SK-N-SH (cell line): ENCODE data around the gene DMGDH. TPM values are rescaled to one million over a fixed set of nuclear protein-coding genes. Genes with fewer than 3 reads are reported as not detected.

Experiments
- CTCF ChIA-PET: fragments of 300-600, 350-600 bp; formaldehyde crosslinking; extraction: SDS; loops from one replicate; lab custom pipeline; 2021; lab: Yijun Ruan, JAX
- POLR2A ChIA-PET: fragments of 350-600 bp; sonication (Branson Sonifier 250); formaldehyde crosslinking; extraction: SDS; loops from one replicate; lab custom pipeline; 2020; ENCODE audit warnings: antibody characterized with exemption, inconsistent platforms; lab: Yijun Ruan, JAX
- DNase-seq: peaks from one replicate; pipeline ENCODE4 v3.0.0; 2012
- H2AFZ ChIP-seq: fragments of 200-600 bp; sonication (generic); 2 replicates; pipeline ENCODE4 v1.8.1; 2016; ENCODE audit warnings: antibody characterized with exemption, mild to moderate bottlenecking, low read depth
- H3F3A ChIP-seq: fragments of 200-600 bp; sonication (generic); replicated peaks from 2 replicates; pipeline ENCODE3; 2016; ENCODE audit warnings: antibody characterized with exemption, mild to moderate bottlenecking; ENCODE audit not compliant: insufficient read depth
- H3K27ac ChIP-seq, 2 experiments: fragments of 200-500 bp in 1 of 2; fragments of 200-600 bp in 1 of 2; sonication (Bioruptor generic) in 1 of 2; sonication (generic), shearing (Covaris generic) in 1 of 2; 2 replicates each; pipeline versions ENCODE4 v1.5.1 to v1.6.1; 2014 to 2016; ENCODE audit warnings: low read depth in 2 of 2, inconsistent platforms in 1 of 2, low read length in 1 of 2, mild to moderate bottlenecking in 1 of 2, mixed read lengths in 1 of 2
- H3K27me3 ChIP-seq: fragments of 200-600 bp; sonication (generic), shearing (Covaris generic); 2 replicates; pipeline ENCODE4 v1.6.1; 2016; ENCODE audit warnings: mixed run types; ENCODE audit not compliant: insufficient read depth
- H3K36me3 ChIP-seq, 2 experiments: fragments of 200-500 bp in 1 of 2; fragments of 200-600 bp in 1 of 2; sonication (Bioruptor generic) in 1 of 2; sonication (generic) in 1 of 2; replicated peaks in 1 of 2; 2 replicates each; pipeline versions ENCODE3 to v1.5.1; 2014 to 2016; ENCODE audit warnings: low read length in 1 of 2, mild to moderate bottlenecking in 1 of 2; ENCODE audit not compliant: insufficient read depth in 2 of 2, control insufficient read depth in 1 of 2
- H3K4me1 ChIP-seq, 2 experiments: fragments of 200-500 bp in 1 of 2; fragments of 200-600 bp in 1 of 2; sonication (Bioruptor generic) in 1 of 2; sonication (generic), shearing (Covaris generic) in 1 of 2; 2 replicates each; pipeline versions ENCODE4 v1.5.1 to v1.6.1; 2014 to 2016; ENCODE audit warnings: low read depth in 1 of 2, low read length in 1 of 2, mixed run types in 1 of 2; ENCODE audit not compliant: insufficient read depth in 2 of 2, control insufficient read depth in 1 of 2
- H3K4me2 ChIP-seq: fragments of 200-600 bp; sonication (generic), shearing (Covaris generic); 2 replicates; pipeline ENCODE4 v1.6.1; 2017; ENCODE audit warnings: mixed run types
- H3K4me3 ChIP-seq, 2 experiments: fragments of 200-500 bp in 1 of 2; fragments of 200-600 bp in 1 of 2; sonication (Bioruptor generic) in 1 of 2; sonication (generic), shearing (Covaris generic) in 1 of 2; 2 replicates each; pipeline versions ENCODE4 v1.5.1 to v1.8.1; 2014 to 2016; ENCODE audit warnings: low read depth in 2 of 2, inconsistent platforms in 1 of 2, low read length in 1 of 2, mild to moderate bottlenecking in 1 of 2, mixed read lengths in 1 of 2, moderate library complexity in 1 of 2
- H3K79me2 ChIP-seq: fragments of 200-600 bp; sonication (generic); 2 replicates; pipeline ENCODE4 v1.8.1; 2017; ENCODE audit warnings: mild to moderate bottlenecking; ENCODE audit not compliant: insufficient read depth
- H3K9ac ChIP-seq: fragments of 200-600 bp; sonication (generic); 2 replicates; pipeline ENCODE4 v1.6.1; 2017; ENCODE audit warnings: mixed run types
- H3K9me2 ChIP-seq: fragments of 200-600 bp; sonication (generic); 2 replicates; pipeline ENCODE4 v1.6.1; 2017; ENCODE audit warnings: mixed run types
- H3K9me3 ChIP-seq: fragments of 200-600 bp; sonication (generic); 2 replicates; pipeline ENCODE4 v1.6.1; 2017; ENCODE audit warnings: mixed run types, mild to moderate bottlenecking, moderate library complexity
- H4K20me1 ChIP-seq: fragments of 200-600 bp; sonication (generic); 2 replicates; pipeline ENCODE4 v1.6.1; 2017; ENCODE audit warnings: mild to moderate bottlenecking, mixed run types; ENCODE audit not compliant: insufficient read depth
- CHD2 ChIP-seq: fragments of 150-350 bp; IDR thresholded peaks from 2 replicates; pipeline ENCODE4 v1.6.1; 2018; ENCODE audit warnings: low read length; ENCODE audit not compliant: partially characterized antibody
- CTCF ChIP-seq: fragments of 200-600 bp; sonication (generic); IDR thresholded peaks from 2 replicates; pipeline ENCODE4 v1.6.1; 2017; ENCODE audit warnings: antibody characterized with exemption, mild to moderate bottlenecking, moderate library complexity
- ELF1 ChIP-seq: IDR thresholded peaks from 2 replicates; pipeline ENCODE4 v1.4.0; 2012
- EZH2phosphoT487 ChIP-seq: fragments of 200-600 bp; sonication (generic); IDR thresholded peaks from 2 replicates; pipeline ENCODE4 v1.6.1; 2017; ENCODE audit warnings: low read depth, mixed run types, mild to moderate bottlenecking, antibody characterized with exemption, moderate library complexity, borderline replicate concordance
- FOXJ3 ChIP-seq: sonication (generic); formaldehyde crosslinking; IDR thresholded peaks from 2 replicates; pipeline ENCODE4 v1.5.1; 2020; ENCODE audit warnings: mild to moderate bottlenecking, missing genetic modification reagents
- FOXM1 ChIP-seq: IDR thresholded peaks from 2 replicates; pipeline ENCODE4 v1.4.0; 2012; ENCODE audit warnings: low read depth, mild to moderate bottlenecking
- GATA2 ChIP-seq: sonication (generic); formaldehyde crosslinking; IDR thresholded peaks from 2 replicates; pipeline ENCODE4 v1.5.0; 2020; ENCODE audit warnings: mild to moderate bottlenecking, missing genetic modification reagents
- JUND ChIP-seq: IDR thresholded peaks from 2 replicates; pipeline ENCODE4 v1.4.0; 2012
- MXI1 ChIP-seq: IDR thresholded peaks from 2 replicates; pipeline ENCODE4 v1.6.1; 2012; ENCODE audit warnings: mild to moderate bottlenecking, low read depth, low read length, improper control_type of control experiment
- NFIC ChIP-seq: IDR thresholded peaks from 2 replicates; pipeline ENCODE4 v1.4.0; 2012; ENCODE audit warnings: borderline replicate concordance
- NRF1 ChIP-seq: IDR thresholded peaks from 2 replicates; pipeline ENCODE4 v1.6.1; 2012; ENCODE audit warnings: low read depth, mild to moderate bottlenecking, low read length
- RAD21 ChIP-seq: IDR thresholded peaks from 2 replicates; pipeline ENCODE4 v1.6.1; 2012; ENCODE audit warnings: mild to moderate bottlenecking, low read length
- SIN3A ChIP-seq: IDR thresholded peaks from 2 replicates; pipeline ENCODE4 v1.6.1; 2012; ENCODE audit warnings: low read depth, mild to moderate bottlenecking, low read length, moderate library complexity, borderline replicate concordance
- TAF1 ChIP-seq: IDR thresholded peaks from 2 replicates; pipeline ENCODE4 v1.6.1; 2012; ENCODE audit warnings: low read depth, mild to moderate bottlenecking, low read length, moderate library complexity, borderline replicate concordance
- TEAD4 ChIP-seq: IDR thresholded peaks from 2 replicates; pipeline ENCODE4 v1.4.0; 2012; ENCODE audit warnings: mild to moderate bottlenecking, borderline replicate concordance; ENCODE audit not compliant: insufficient read depth
- YY1 ChIP-seq: IDR thresholded peaks from 2 replicates; pipeline ENCODE4 v1.4.0; 2012; ENCODE audit warnings: low read depth, mild to moderate bottlenecking
- ZBTB33 ChIP-seq: IDR thresholded peaks from 2 replicates; pipeline ENCODE4 v1.4.0; 2012; ENCODE audit warnings: low read depth, borderline replicate concordance
- WGBS: methylation state at CpG from one replicate; pipeline ENCODE4 v1.1.6; 2017; ENCODE audit warnings: low lambda C conversion rate; 5-methylcytosine and 5-hydroxymethylcytosine counted together
- polyA plus RNA-seq, 3 experiments: library from polyadenylated mRNA; depleted of rRNA; stranded (reverse); fragments of >200 nt; gene quantifications; 2 replicates each; pipeline ENCODE4 v1.2.3, GENCODE V29; 2012
- TF ChIP-seq, protein P1 (sequence below): IDR thresholded peaks from 2 replicates; pipeline ENCODE4 v1.4.0; 2012; ENCODE audit warnings: low read depth, borderline replicate concordance
- TF ChIP-seq, protein P2 (sequence below): fragments of 150-350 bp; IDR thresholded peaks from 2 replicates; pipeline ENCODE4 v1.6.1; 2016; ENCODE audit warnings: mild to moderate bottlenecking, low read depth, low read length

The DMGDH gene
- polyA plus RNA-seq, 1 of the 3 experiments (the other 2 are of a cell fraction) = 0.56 TPM

- Histone ChIP-seq H3K4me2 (no peak overlapping the region), H3F3A (no peaks in the 10 kb centered on the region), H3K4me3 (no peak overlapping the region), H3K9ac (no peak overlapping the region), H3K27ac (peak overlapping the region in 1 of 2 experiments; percentile 48; a peak in 2 of 4 replicates), H3K9me2 (no peaks in the 10 kb centered on the region), H3K4me1 (peaks cover 0 to 14% of the 10 kb centered on the region in 2 experiments; a peak in 2 of 4 replicates), H3K27me3 (peaks cover 2% of the 10 kb centered on the region; the same call in 1 of the 2 replicates), H4K20me1 (no peaks in the 10 kb centered on the region), H3K79me2 (no peaks in the 10 kb centered on the region), H2AFZ (no peak overlapping the region), H3K9me3 (no peaks in the 10 kb centered on the region), H3K36me3 (no peaks in the 10 kb centered on the region)
- DNase-seq = no peak
- WGBS = 69% methylated on average over 7 of the region's 7 CpGs
- ChIA-PET POLR2A (no interaction called here), CTCF (interaction anchor here (0.6 to 3.7 kb wide), 7 partner anchors 9 to 119 kb away, joined by 3 to 24 read pairs (median 3); no protein-coding TSS in a partner anchor)
- TF ChIP-seq JUND (no peak), YY1 (no peak), TAF1 (no peak), NRF1 (no peak), NFIC (no peak), FOXM1 (no peak), ELF1 (no peak), CTCF (no peak), EZH2phosphoT487 (no peak), ZBTB33 (no peak), FOXJ3 (CRISPR knock-in tag) (no peak), MXI1 (no peak), TEAD4 (no peak), GATA2 (CRISPR knock-in tag) (no peak), CHD2 (no peak), RAD21 (no peak), SIN3A (no peak)
- TF ChIP-seq, protein P1, sequence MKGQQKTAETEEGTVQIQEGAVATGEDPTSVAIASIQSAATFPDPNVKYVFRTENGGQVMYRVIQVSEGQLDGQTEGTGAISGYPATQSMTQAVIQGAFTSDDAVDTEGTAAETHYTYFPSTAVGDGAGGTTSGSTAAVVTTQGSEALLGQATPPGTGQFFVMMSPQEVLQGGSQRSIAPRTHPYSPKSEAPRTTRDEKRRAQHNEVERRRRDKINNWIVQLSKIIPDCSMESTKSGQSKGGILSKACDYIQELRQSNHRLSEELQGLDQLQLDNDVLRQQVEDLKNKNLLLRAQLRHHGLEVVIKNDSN = no peak
- TF ChIP-seq, protein P2, sequence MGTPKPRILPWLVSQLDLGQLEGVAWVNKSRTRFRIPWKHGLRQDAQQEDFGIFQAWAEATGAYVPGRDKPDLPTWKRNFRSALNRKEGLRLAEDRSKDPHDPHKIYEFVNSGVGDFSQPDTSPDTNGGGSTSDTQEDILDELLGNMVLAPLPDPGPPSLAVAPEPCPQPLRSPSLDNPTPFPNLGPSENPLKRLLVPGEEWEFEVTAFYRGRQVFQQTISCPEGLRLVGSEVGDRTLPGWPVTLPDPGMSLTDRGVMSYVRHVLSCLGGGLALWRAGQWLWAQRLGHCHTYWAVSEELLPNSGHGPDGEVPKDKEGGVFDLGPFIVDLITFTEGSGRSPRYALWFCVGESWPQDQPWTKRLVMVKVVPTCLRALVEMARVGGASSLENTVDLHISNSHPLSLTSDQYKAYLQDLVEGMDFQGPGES = no peak
Observed at GRCh38 chr5:79107020-79107796, 37.7 kb upstream of the DMGDH start.
